K562 (cell line): ENCODE measurements around the gene PEBP1. TPM values are rescaled to one million over a fixed set of nuclear protein-coding genes. Genes with fewer than 3 reads are reported as not detected.

Source experiments
- ATAC-seq: fragments of 200-7000 bp; cut with Tn5 transposase; 3 replicates; pipeline ENCODE4 v1.9.1; 2020; ENCODE audit warnings: moderate library complexity
- BruUV-seq: library from RNA; stranded (reverse); fragments of 400-500 nt; replicated peaks from 2 replicates; lab custom pipeline; 2021; lab: Mats Ljungman, UMichigan
- CTCF ChIA-PET: fragments of 300-600 bp; formaldehyde crosslinking; extraction: SDS; loops from one replicate; lab custom pipeline; 2021; ENCODE audit warnings: low intra/inter-chr PET ratio; lab: Yijun Ruan, JAX
- POLR2A ChIA-PET: fragments of 300-600, 350-650 bp; sonication (Branson Sonifier 250); formaldehyde crosslinking; extraction: SDS; loops from one replicate; lab custom pipeline; 2021; ENCODE audit warnings: antibody characterized with exemption, inconsistent platforms; lab: Yijun Ruan, JAX
- DNase-seq, 4 experiments: peaks; one replicate each; pipeline versions ENCODE4 v3.0.0 to v3.0.0-alpha.2; 2011 to 2018; ENCODE audit warnings: low spot score in 3 of 4, mixed read lengths in 3 of 4; ENCODE audit errors: extremely low read depth in 1 of 4
- FAIRE-seq: peaks from 2 replicates; lab custom pipeline; 2011; peaks lifted over from hg19 to GRCh38; lab: Jason Lieb, UNC
- H2AFZ ChIP-seq: 2 replicates; pipeline ENCODE4 v1.6.0; 2011; ENCODE audit warnings: low read depth, low read length, control low read depth, inconsistent platforms
- H3K27ac ChIP-seq: fragments of 200-600 bp; 3 replicates; pipeline ENCODE4 v1.8.0; 2011; ENCODE audit warnings: low read depth, mild to moderate bottlenecking, control low read depth, inconsistent platforms, low read length, moderate library complexity, mixed read lengths; ENCODE audit errors: extremely low read depth
- H3K27me3 ChIP-seq, 2 experiments: fragments of 300-600 bp in 1 of 2; 2 replicates in 1 of 2; 3 replicates in 1 of 2; pipeline versions ENCODE4 v1.6.0 to v1.8.0; 2011; ENCODE audit warnings: inconsistent platforms in 2 of 2, low read length in 2 of 2, mild to moderate bottlenecking in 1 of 2, mixed read lengths in 1 of 2, moderate library complexity in 1 of 2; ENCODE audit not compliant: control insufficient read depth in 2 of 2, insufficient read depth in 2 of 2
- H3K36me3 ChIP-seq: fragments of 300-600 bp; 3 replicates; pipeline ENCODE4 v1.8.0; 2011; ENCODE audit warnings: mild to moderate bottlenecking, low read length, inconsistent platforms; ENCODE audit not compliant: control insufficient read depth, insufficient read depth
- H3K4me1 ChIP-seq, 2 experiments: fragments of 200-600 bp in 1 of 2; replicated peaks in 1 of 2; 2 replicates in 1 of 2; 3 replicates in 1 of 2; pipeline versions ENCODE4 v1.5.1 to v1.8.0; 2011; ENCODE audit warnings: inconsistent platforms in 2 of 2, low read length in 2 of 2, mild to moderate bottlenecking in 1 of 2, mixed read lengths in 1 of 2, moderate library complexity in 1 of 2; ENCODE audit not compliant: control insufficient read depth in 2 of 2, insufficient read depth in 2 of 2
- H3K4me2 ChIP-seq: 2 replicates; pipeline ENCODE4 v1.6.1; 2011; ENCODE audit warnings: low read length, control low read depth, inconsistent platforms, mixed read lengths; ENCODE audit not compliant: insufficient read depth
- H3K4me3 ChIP-seq: fragments of 200-600 bp; sonication (generic), shearing (Covaris generic); 2 replicates; pipeline ENCODE4 v1.5.1; 2016; ENCODE audit warnings: control low read depth, inconsistent platforms
- H3K79me2 ChIP-seq: fragments of 200-600 bp; 3 replicates; pipeline ENCODE4 v1.8.0; 2011; ENCODE audit warnings: low read length, inconsistent platforms; ENCODE audit not compliant: control insufficient read depth, insufficient read depth
- H3K9ac ChIP-seq, 2 experiments: 2 replicates each; pipeline versions ENCODE4 v1.6.0 to v1.6.1; 2011; ENCODE audit warnings: low read depth in 2 of 2, low read length in 2 of 2, control low read depth in 1 of 2, inconsistent platforms in 1 of 2, mild to moderate bottlenecking in 1 of 2, mixed read lengths in 1 of 2; ENCODE audit not compliant: insufficient read depth in 1 of 2
- H3K9me1 ChIP-seq: one replicate; pipeline ENCODE4 v1.6.0; 2011; ENCODE audit warnings: inconsistent platforms, mild to moderate bottlenecking, low read length, moderate library complexity; ENCODE audit not compliant: control insufficient read depth, insufficient read depth
- H3K9me3 ChIP-seq: replicated peaks from 2 replicates; pipeline ENCODE4 v1.5.1; 2011; ENCODE audit warnings: low read depth, low read length, inconsistent platforms; ENCODE audit not compliant: control insufficient read depth, insufficient read depth
- H4K20me1 ChIP-seq: replicated peaks from 2 replicates; pipeline ENCODE4 v1.6.1; 2011; ENCODE audit warnings: low read length, inconsistent platforms, mixed read lengths; ENCODE audit not compliant: control insufficient read depth, insufficient read depth
- ATF4 ChIP-seq: fragments of 450-650 bp; formaldehyde crosslinking; IDR thresholded peaks from 2 replicates; pipeline ENCODE4 v1.4.0; 2022; ENCODE audit warnings: mild to moderate bottlenecking, moderate library complexity
- CAMTA2 ChIP-seq: fragments of 250-450 bp; sonication (Bioruptor Pico); conservative IDR thresholded peaks from 2 replicates; pipeline ENCODE4 v1.5.1; 2022
- EWSR1 ChIP-seq: fragments of 450-650 bp; IDR thresholded peaks from 2 replicates; pipeline ENCODE4 v1.6.1; 2018; ENCODE audit warnings: borderline replicate concordance, mild to moderate bottlenecking, low read depth, moderate library complexity; ENCODE audit not compliant: partially characterized antibody
- HNRNPK ChIP-seq: fragments of 200-400 bp; formaldehyde crosslinking; IDR thresholded peaks from one replicate; pipeline ENCODE4 v1.6.1; 2018; ENCODE audit warnings: mild to moderate bottlenecking, low read depth, low read length; ENCODE audit not compliant: poor library complexity, severe bottlenecking
- HOMEZ ChIP-seq: fragments of 250-450 bp; sonication (Bioruptor Pico); IDR thresholded peaks from 2 replicates; pipeline ENCODE4 v1.4.0; 2020; ENCODE audit warnings: mild to moderate bottlenecking, moderate library complexity
- ILF3 ChIP-seq: fragments of 450-650 bp; IDR thresholded peaks from 2 replicates; pipeline ENCODE4 v1.6.1; 2018; ENCODE audit warnings: antibody characterized with exemption, mild to moderate bottlenecking, moderate library complexity, borderline replicate concordance
- LARP7 ChIP-seq: fragments of 450-650 bp; IDR thresholded peaks from 2 replicates; pipeline ENCODE4 v1.6.1; 2016
- NONO ChIP-seq, 2 experiments: fragments of 200-400 bp in 1 of 2; fragments of 450-650 bp in 1 of 2; formaldehyde crosslinking in 1 of 2; IDR thresholded peaks; 2 replicates each; pipeline ENCODE4 v1.6.1; 2017; ENCODE audit warnings: low read depth in 2 of 2, mild to moderate bottlenecking in 2 of 2, moderate library complexity in 2 of 2, low read length in 1 of 2
- NR2F6 ChIP-seq: fragments of 450-650 bp; formaldehyde crosslinking; IDR thresholded peaks from 2 replicates; pipeline ENCODE4 v1.4.0; 2020; ENCODE audit warnings: mild to moderate bottlenecking
- RCOR1 ChIP-seq, 2 experiments: IDR thresholded peaks; 2 replicates each; pipeline ENCODE4 v1.6.1; 2012; ENCODE audit warnings: low read depth in 2 of 2, low read length in 2 of 2, borderline replicate concordance in 1 of 2, improper control_type of control experiment in 1 of 2
- STAT5B ChIP-seq: fragments of 250-450 bp; sonication (Bioruptor Pico); IDR thresholded peaks from 2 replicates; pipeline ENCODE4 v1.8.0; 2021; ENCODE audit warnings: mild to moderate bottlenecking, inconsistent platforms
- THAP7 ChIP-seq: fragments of 250-450 bp; sonication (Bioruptor Pico); IDR thresholded peaks from 2 replicates; pipeline ENCODE4 v1.5.0; 2021
- ZNF668 ChIP-seq: fragments of 250-450 bp; sonication (Bioruptor Pico); IDR thresholded peaks from 2 replicates; pipeline ENCODE4 v1.8.0; 2022; ENCODE audit warnings: mild to moderate bottlenecking, inconsistent platforms
- WGBS: fragments of 100-300 bp; shearing (Covaris generic); methylation state at CpG from one replicate; pipeline ENCODE4 v1.1.6; 2016; ENCODE audit warnings: low coverage, mixed read lengths; ENCODE audit not compliant: insufficient coverage; ENCODE audit errors: missing lambda C conversion rate; 5-methylcytosine and 5-hydroxymethylcytosine counted together
- in situ Hi-C: fragments of 300-500 bp; cut with MboI; formaldehyde crosslinking; loops from 4 replicates; pipeline ENCODE4 v1.15.0; 2018; ENCODE audit warnings: inconsistent platforms, mixed read lengths
- intact Hi-C: fragments of 100-400 bp; cut with micrococcal nuclease; formaldehyde crosslinking; loops from 2 replicates; pipeline ENCODE4 v1.14.2; 2022
- polyA plus RNA-seq, 8 experiments: library from polyadenylated mRNA; depleted of rRNA in 4 of 8; stranded (reverse) in 5 of 8; unstranded in 3 of 8; fragments of >200 nt; fragmentation: Nextera tagmentation in 2 of 8; fragmentation: Illumina TruSeq in 1 of 8; extraction: Ambion mirVana in 2 of 8; extraction: Trizol in 1 of 8; gene quantifications; 2 replicates each; pipeline versions ENCODE4 v1.2.1 to v1.2.3, GENCODE V29; 2011 to 2014; ENCODE audit warnings: inconsistent platforms in 1 of 8, missing spikeins in 1 of 8
- total RNA-seq, 7 experiments: library from RNA; depleted of rRNA in 6 of 7; stranded (reverse); fragments of >200 nt in 6 of 7; fragmentation: Illumina TruSeq in 2 of 7; extraction: Trizol in 2 of 7; gene quantifications; 2 replicates each; pipeline versions ENCODE4 v1.2.1 to v1.2.3, GENCODE V29; 2011 to 2021; ENCODE audit warnings: low replicate concordance in 1 of 7
- TF ChIP-seq, protein P1 (sequence below): fragments of 250-450 bp; sonication (Bioruptor Pico); IDR thresholded peaks from 2 replicates; pipeline ENCODE4 v1.5.0; 2021; ENCODE audit warnings: mild to moderate bottlenecking, moderate library complexity
- TF ChIP-seq, protein P2 (sequence below): fragments of 200-800 bp; sonication (Bioruptor generic); IDR thresholded peaks from 2 replicates; pipeline ENCODE4 v1.6.1; 2017; ENCODE audit warnings: missing genetic modification characterization, missing compliant biosample characterization

Gene PEBP1
- total and polyA plus RNA-seq, 9 of the 15 experiments (the other 6 are each of a cell fraction or from before 2014, with no cell fraction given), result 77.3 to 207 (median 153) TPM

GRCh38 chr12:118094039-118094438 lies 41.9 kb upstream of the PEBP1 start:
- intact Hi-C loops, result no loop called here
- no peaks in the 10 kb centered on the region for H4K20me1 ChIP-seq
- H3K9ac ChIP-seq, result no peak overlapping the region
- H3K4me2 ChIP-seq, result no peak overlapping the region
- H3K4me1 ChIP-seq, result no peaks in the 10 kb centered on the region; a peak in 1 of 5 replicates
- no peak for ATAC-seq
- H3K27me3 ChIP-seq, result peaks cover 28 to 49% of the 10 kb centered on the region in 2 experiments; a peak in 4 of 5 replicates
- H3K9me3 ChIP-seq, result no peaks in the 10 kb centered on the region
- FAIRE-seq, result no peak
- WGBS, result 8% methylated on average over 3 of the region's 3 CpGs
- H3K9me1 ChIP-seq, result no peaks in the 10 kb centered on the region
- BruUV-seq, result no TSS peak
- no peak overlapping the region for H3K4me3 ChIP-seq
- DNase-seq, result no peak
- no peaks in the 10 kb centered on the region for H3K79me2 ChIP-seq
- H3K27ac ChIP-seq, result no peak overlapping the region
- H2AFZ ChIP-seq, result no peak overlapping the region
- in situ Hi-C loops, result no loop called here
- no peaks in the 10 kb centered on the region for H3K36me3 ChIP-seq
- CTCF ChIA-PET, result no interaction called here
- POLR2A ChIA-PET, result interaction anchor here (0.7 to 0.9 kb wide), 2 partner anchors 26 to 35 kb away, joined by 3 to 4 read pairs; no protein-coding TSS in a partner anchor
- no peak for TF ChIP-seq EWSR1
- TF ChIP-seq STAT5B, result no peak
- no peak for TF ChIP-seq RCOR1 (IDR thresholded peaks at IDR 0.05; ENCODE audit: borderline replicate concordance in 1 of 2, low read depth in 2 of 2, low read length in 2 of 2)
- TF ChIP-seq THAP7 (CRISPR knock-in tag), result no peak
- no peak for TF ChIP-seq NR2F6
- TF ChIP-seq ILF3, result no peak
- no peak for TF ChIP-seq ATF4 (CRISPR knock-in tag)
- no peak for TF ChIP-seq CAMTA2 (CRISPR knock-in tag)
- TF ChIP-seq, protein P1, sequence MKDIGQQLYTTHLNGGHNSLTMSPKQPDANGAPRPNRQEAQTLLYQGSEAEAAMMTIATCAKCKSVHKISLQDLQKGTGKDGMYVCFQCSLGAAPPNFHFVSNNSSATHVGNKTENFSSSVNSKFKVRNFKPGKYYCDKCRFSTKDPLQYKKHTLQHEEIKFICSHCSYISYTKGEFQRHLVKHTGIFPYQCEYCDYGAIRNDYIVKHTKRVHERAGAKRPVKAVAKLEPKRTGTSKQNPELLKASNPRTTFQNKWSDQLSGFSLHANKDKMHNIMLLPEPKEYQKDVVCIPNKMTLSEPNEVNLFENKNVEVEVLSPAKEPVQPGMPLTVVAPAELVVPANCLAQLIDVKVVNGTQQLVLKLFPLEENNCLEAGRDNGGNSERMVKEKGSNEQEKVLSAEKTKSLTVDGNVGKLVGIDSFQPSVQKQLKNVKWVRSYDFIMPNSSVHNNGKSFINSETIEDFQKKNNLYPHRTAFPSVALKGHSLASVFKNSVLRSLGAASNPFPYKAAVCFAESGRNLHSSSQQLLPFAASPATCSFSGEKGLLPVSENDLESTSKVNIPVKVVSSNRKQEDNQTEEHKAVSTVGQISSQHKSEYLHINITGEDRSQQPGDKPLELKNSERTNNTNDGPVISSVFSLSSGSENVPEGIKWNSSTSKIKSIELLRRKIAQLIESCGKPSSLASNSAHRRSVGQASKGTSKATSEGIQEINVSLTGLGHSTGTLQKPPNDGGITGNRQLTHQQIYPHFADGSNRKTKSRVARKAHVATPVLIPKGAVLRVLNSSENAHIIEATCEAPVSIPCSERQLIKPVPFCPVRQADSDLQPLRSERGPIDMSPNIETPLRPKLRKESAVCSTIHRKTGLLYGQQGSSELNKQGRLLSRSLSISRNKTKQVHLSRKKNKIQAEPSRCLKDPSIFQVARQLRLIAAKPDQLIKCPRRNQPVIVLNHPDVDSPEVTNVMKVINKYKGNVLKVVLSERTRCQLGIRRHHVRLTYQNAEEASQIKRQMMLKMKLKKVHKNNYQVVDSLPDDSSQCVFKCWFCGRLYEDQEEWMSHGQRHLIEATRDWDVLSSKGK (CRISPR knock-in tag), result no peak
- TF ChIP-seq HNRNPK, result no peak
- TF ChIP-seq NONO (IDR thresholded peaks at IDR 0.05; ENCODE audit: low read depth in 2 of 2, low read length in 1 of 2), result no peak
- TF ChIP-seq, protein P2, sequence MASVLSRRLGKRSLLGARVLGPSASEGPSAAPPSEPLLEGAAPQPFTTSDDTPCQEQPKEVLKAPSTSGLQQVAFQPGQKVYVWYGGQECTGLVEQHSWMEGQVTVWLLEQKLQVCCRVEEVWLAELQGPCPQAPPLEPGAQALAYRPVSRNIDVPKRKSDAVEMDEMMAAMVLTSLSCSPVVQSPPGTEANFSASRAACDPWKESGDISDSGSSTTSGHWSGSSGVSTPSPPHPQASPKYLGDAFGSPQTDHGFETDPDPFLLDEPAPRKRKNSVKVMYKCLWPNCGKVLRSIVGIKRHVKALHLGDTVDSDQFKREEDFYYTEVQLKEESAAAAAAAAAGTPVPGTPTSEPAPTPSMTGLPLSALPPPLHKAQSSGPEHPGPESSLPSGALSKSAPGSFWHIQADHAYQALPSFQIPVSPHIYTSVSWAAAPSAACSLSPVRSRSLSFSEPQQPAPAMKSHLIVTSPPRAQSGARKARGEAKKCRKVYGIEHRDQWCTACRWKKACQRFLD (CRISPR knock-in tag), result no peak
- TF ChIP-seq HOMEZ, result no peak
- TF ChIP-seq ZNF668 (CRISPR knock-in tag), result no peak
- TF ChIP-seq LARP7, result no peak
